Measurements from ENCODE around the gene COL27A1. TPM values are rescaled to one million over a fixed set of nuclear protein-coding genes. Genes with fewer than 3 reads are reported as not detected.
"Not testable (repeated sequence)": the region's sequence is repeated elsewhere in the genome, so short reads cannot be mapped to it uniquely, and the experiment has no call there.

Gene COL27A1
- total and polyA plus RNA-seq, 2 donors from 2014 or later, result 13.6 to 45.6 TPM

GRCh38 chr9:114317665-114318357 is 162.5 kb downstream of the COL27A1 start:
- H3K27ac ChIP-seq (ENCODE audit: low read depth in 2 of 2, low read length in 2 of 2), result no peak overlapping the region
- H3K27me3 ChIP-seq (ENCODE audit: control insufficient read depth, insufficient read depth, low read length), result no peaks in the 10 kb centered on the region
- no peaks in the 10 kb centered on the region for H3K4me1 ChIP-seq (ENCODE audit: control insufficient read depth in 2 of 3, insufficient read depth in 2 of 3, low read depth in 1 of 3, low read length in 3 of 3)
- intact Hi-C loops (cut with DNase I), result no loop called here
- no peak overlapping the region for H3K4me3 ChIP-seq (ENCODE audit: low read length in 3 of 3)
- H3K9ac ChIP-seq (ENCODE audit: low read length in 3 of 3), result no peak overlapping the region
- H3K36me3 ChIP-seq (ENCODE audit: control insufficient read depth in 2 of 3, insufficient read depth in 3 of 3, low read length in 3 of 3), result no peaks in the 10 kb centered on the region
- no peaks in the 10 kb centered on the region for H3K9me3 ChIP-seq (ENCODE audit: control insufficient read depth in 2 of 3, insufficient read depth in 1 of 3, low read length in 3 of 3)
- FAIRE-seq, result no peak
- TF ChIP-seq CTCF (IDR thresholded peaks at IDR 0.05; ENCODE audit: borderline replicate concordance, extremely low read depth, insufficient read depth), result no peak
- no peak for DNase-seq

GRCh38 chr9:114318416-114318815 is 163.1 kb downstream of the COL27A1 start:
- no peak for TF ChIP-seq CTCF (IDR thresholded peaks at IDR 0.05; ENCODE audit: borderline replicate concordance, extremely low read depth, insufficient read depth)
- intact Hi-C loops (cut with DNase I), result no loop called here
- FAIRE-seq (no peak), DNase-seq (peak in 2 of 5 donors; percentile 11 to 18)
- H3K9ac ChIP-seq (ENCODE audit: low read length in 3 of 3), result no peak overlapping the region
- H3K4me3 ChIP-seq (ENCODE audit: low read length in 3 of 3), result no peak overlapping the region
- no peaks in the 10 kb centered on the region for H3K36me3 ChIP-seq (ENCODE audit: control insufficient read depth in 2 of 3, insufficient read depth in 3 of 3, low read length in 3 of 3)
- no peak overlapping the region for H3K27ac ChIP-seq (ENCODE audit: low read depth in 2 of 2, low read length in 2 of 2)
- no peaks in the 10 kb centered on the region for H3K9me3 ChIP-seq (ENCODE audit: control insufficient read depth in 2 of 3, insufficient read depth in 1 of 3, low read length in 3 of 3)
- no peaks in the 10 kb centered on the region for H3K27me3 ChIP-seq (ENCODE audit: control insufficient read depth, insufficient read depth, low read length)
- H3K4me1 ChIP-seq (ENCODE audit: control insufficient read depth in 2 of 3, insufficient read depth in 2 of 3, low read depth in 1 of 3, low read length in 3 of 3), result no peaks in the 10 kb centered on the region

DNA sequence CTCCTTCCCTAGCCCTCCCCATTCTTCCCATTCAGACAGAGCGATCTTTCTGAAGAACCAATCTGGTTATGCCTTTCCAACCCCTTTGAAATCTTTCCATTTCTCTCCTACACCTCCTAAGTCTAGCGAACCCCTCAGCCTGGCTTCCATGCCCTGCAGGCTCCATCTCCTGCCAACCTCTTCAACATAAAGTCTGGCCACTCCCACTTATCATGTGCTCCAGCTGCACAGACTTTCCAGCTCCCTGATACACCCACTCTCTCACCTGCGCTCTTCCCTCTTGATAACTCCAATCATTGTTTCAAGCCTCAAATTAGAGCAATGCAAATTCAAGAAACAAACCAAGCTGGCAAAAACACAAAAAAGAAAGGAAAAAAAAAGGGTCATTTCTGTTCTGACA is 163.8 kb downstream of the COL27A1 start:
- FAIRE-seq, result no peak
- H3K4me1 ChIP-seq (ENCODE audit: control insufficient read depth in 2 of 3, insufficient read depth in 2 of 3, low read depth in 1 of 3, low read length in 3 of 3), result no peaks in the 10 kb centered on the region
- H3K9ac ChIP-seq (ENCODE audit: low read length in 3 of 3), result no peak overlapping the region
- peak in 2 of 5 donors; percentile 3 to 25 for DNase-seq
- intact Hi-C loops (cut with DNase I), result no loop called here
- H3K9me3 ChIP-seq (ENCODE audit: control insufficient read depth in 2 of 3, insufficient read depth in 1 of 3, low read length in 3 of 3), result no peaks in the 10 kb centered on the region
- TF ChIP-seq CTCF (IDR thresholded peaks at IDR 0.05; ENCODE audit: borderline replicate concordance, extremely low read depth, insufficient read depth), result no peak
- H3K36me3 ChIP-seq (ENCODE audit: control insufficient read depth in 2 of 3, insufficient read depth in 3 of 3, low read length in 3 of 3), result no peaks in the 10 kb centered on the region
- no peak overlapping the region for H3K27ac ChIP-seq (ENCODE audit: low read depth in 2 of 2, low read length in 2 of 2)
- H3K4me3 ChIP-seq (ENCODE audit: low read length in 3 of 3), result no peak overlapping the region
- H3K27me3 ChIP-seq (ENCODE audit: control insufficient read depth, insufficient read depth, low read length), result no peaks in the 10 kb centered on the region

GRCh38 chr9:114320710-114321109 is 165.4 kb downstream of the COL27A1 start:
- H3K36me3 ChIP-seq (ENCODE audit: control insufficient read depth in 2 of 3, insufficient read depth in 3 of 3, low read length in 3 of 3); H3K27me3 ChIP-seq (ENCODE audit: control insufficient read depth, insufficient read depth, low read length); H3K27ac ChIP-seq (ENCODE audit: low read depth in 2 of 2, low read length in 2 of 2); H3K4me1 ChIP-seq (ENCODE audit: control insufficient read depth in 2 of 3, insufficient read depth in 2 of 3, low read depth in 1 of 3, low read length in 3 of 3); H3K4me3 ChIP-seq (ENCODE audit: low read length in 3 of 3); H3K9ac ChIP-seq (ENCODE audit: low read length in 3 of 3); FAIRE-seq; H3K9me3 ChIP-seq (ENCODE audit: control insufficient read depth in 2 of 3, insufficient read depth in 1 of 3, low read length in 3 of 3); intact Hi-C loops (cut with DNase I): not testable (repeated sequence)
- DNase-seq, result peak in 1 of 5 donors; percentile 7

Data from kidney (tissue), 14 donors.